Measurements from ENCODE around the gene GPR55. TPM values are rescaled to one million over a fixed set of nuclear protein-coding genes. Genes with fewer than 3 reads are reported as not detected.

The GPR55 gene
- total and polyA plus RNA-seq, 2 of the 4 experiments (the other 2 are of a cell fraction): 0.03 TPM; not detected in 1

DNA sequence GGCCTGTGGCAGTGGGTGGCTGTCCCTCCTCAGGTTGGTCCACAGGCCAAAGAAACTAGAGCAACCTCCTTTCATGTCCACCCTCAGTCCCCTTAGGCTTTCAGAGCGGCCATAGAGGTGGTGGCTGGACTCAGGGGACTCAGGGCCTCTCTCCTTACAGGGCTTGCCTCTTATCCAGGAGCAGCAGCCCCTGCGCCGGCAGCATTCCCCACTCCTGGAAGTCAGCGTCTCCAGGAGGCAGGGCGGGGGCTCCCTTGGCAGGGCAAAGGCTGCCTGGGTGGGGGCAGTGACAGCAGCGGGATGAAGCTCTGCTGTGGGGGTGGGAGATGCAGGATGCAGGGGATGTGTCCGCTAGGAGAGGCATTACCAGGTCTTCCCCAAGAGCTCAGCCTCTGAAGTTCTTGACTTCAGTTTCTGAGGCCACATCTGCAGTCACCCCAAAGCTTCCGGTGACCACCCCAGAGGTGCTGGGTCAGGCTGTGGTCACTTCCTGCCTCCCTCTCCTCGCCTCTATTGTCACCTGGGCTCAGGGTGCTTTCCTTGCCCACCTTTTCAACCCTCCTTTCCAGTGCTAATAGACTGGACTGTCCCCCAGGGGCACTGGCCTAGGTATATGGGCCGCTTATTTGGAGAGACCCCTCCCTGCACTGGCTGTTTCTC, 8.6 kb upstream of the GPR55 start:
- Histone ChIP-seq H2BK120ac (ENCODE audit: low read depth, low read length) (no peak overlapping the region), H2AFZ (replicated peaks; ENCODE audit: low read length, poor library complexity) (no peak overlapping the region), H3K4me1 (ENCODE audit: control insufficient read depth, insufficient read depth, low read length) (no peaks in the 10 kb centered on the region), H3K4me2 (ENCODE audit: low read depth, low read length) (no peak overlapping the region), H3K4ac (ENCODE audit: low read depth, low read length) (no peak overlapping the region), H3K79me1 (ENCODE audit: low read depth in 1 of 2, low read length in 2 of 2) (no peaks in the 10 kb centered on the region), H4K20me1 (ENCODE audit: insufficient read depth, low read length) (no peaks in the 10 kb centered on the region), H3K23ac (ENCODE audit: low read depth, low read length) (no peak overlapping the region), H4K5ac (ENCODE audit: low read depth, low read length) (no peak overlapping the region), H3K18ac (ENCODE audit: low read depth, low read length) (no peak overlapping the region), H3K36me3 (ENCODE audit: control insufficient read depth, insufficient read depth, low read length) (no peaks in the 10 kb centered on the region), H3K27ac (ENCODE audit: insufficient read depth, low read length) (no peak overlapping the region), H2AK9ac (replicated peaks; ENCODE audit: low read depth, low read length, poor library complexity) (peak overlapping the region; percentile 55), H3K27me3 (ENCODE audit: control insufficient read depth, insufficient read depth, low read length) (peaks cover 21% of the 10 kb centered on the region), H2BK5ac (ENCODE audit: low read depth, low read length, poor library complexity, severe bottlenecking) (no peak overlapping the region), H2BK20ac (ENCODE audit: low read depth, low read length) (no peak overlapping the region), H3K4me3 (ENCODE audit: insufficient read depth, low read depth, low read length) (no peak overlapping the region), H2BK15ac (ENCODE audit: low read depth, low read length) (no peak overlapping the region), H4K8ac (ENCODE audit: low read depth in 2 of 2, low read length in 2 of 2) (no peak overlapping the region), H3K9ac (ENCODE audit: low read depth, low read length) (no peak overlapping the region), H3K9me3 (ENCODE audit: control insufficient read depth, insufficient read depth, low read length) (no peaks in the 10 kb centered on the region), H4K91ac (ENCODE audit: insufficient read depth, low read depth, low read length) (no peak overlapping the region), H3K9me1 (ENCODE audit: insufficient read depth, low read length) (no peaks in the 10 kb centered on the region), H3K56ac (ENCODE audit: extremely low read depth, insufficient read depth, low read length) (no peak overlapping the region), H3K14ac (replicated peaks; ENCODE audit: low read depth, low read length) (no peak overlapping the region), H2AK5ac (ENCODE audit: low read depth, low read length) (no peak overlapping the region)
- ChIA-PET POLR2A (ENCODE audit: unreplicated experiment) (interaction anchor here (0.5 kb wide), 1 partner anchor 50 kb away, joined by 10 read pairs; no protein-coding TSS in a partner anchor), CTCF (no interaction called here)
- no TSS peak for BruUV-seq (replicated peaks)
- in situ Hi-C loops (cut with MboI; ENCODE audit: low sequenced_read_pairs): no loop called here
- dilution Hi-C loops (cut with HindIII; ENCODE audit: low sequenced_read_pairs, unreplicated experiment): no loop called here
- no peak for ATAC-seq (ENCODE audit: low read depth)
- WGBS, 2 experiments (ENCODE audit: extremely low coverage in 2 of 2, insufficient read length in 1 of 2): 67% methylated on average over 1 of the region's 10 CpGs; no CpG with 5 or more reads in 1 of the 2 experiments
- no peak for DNase-seq
- intact Hi-C loops (cut with micrococcal nuclease): no loop called here
- TF ChIP-seq MXI1 (IDR thresholded peaks at IDR 0.05; ENCODE audit: borderline replicate concordance, low read depth, low read length): no peak
- TF ChIP-seq RAD21 (IDR thresholded peaks at IDR 0.05; ENCODE audit: low read length): no peak
- no peak for TF ChIP-seq CEBPB (IDR thresholded peaks at IDR 0.05; ENCODE audit: low read depth, low read length)
- no peak for TF ChIP-seq POLR2A (IDR thresholded peaks at IDR 0.05; ENCODE audit: low read depth, low read length)
- TF ChIP-seq MAFK (IDR thresholded peaks at IDR 0.05; ENCODE audit: low read depth, low read length): no peak

All from IMR-90 (cell line).